ENCODE measurements around the gene PPP1R9B.

PPP1R9B gene

DNA sequence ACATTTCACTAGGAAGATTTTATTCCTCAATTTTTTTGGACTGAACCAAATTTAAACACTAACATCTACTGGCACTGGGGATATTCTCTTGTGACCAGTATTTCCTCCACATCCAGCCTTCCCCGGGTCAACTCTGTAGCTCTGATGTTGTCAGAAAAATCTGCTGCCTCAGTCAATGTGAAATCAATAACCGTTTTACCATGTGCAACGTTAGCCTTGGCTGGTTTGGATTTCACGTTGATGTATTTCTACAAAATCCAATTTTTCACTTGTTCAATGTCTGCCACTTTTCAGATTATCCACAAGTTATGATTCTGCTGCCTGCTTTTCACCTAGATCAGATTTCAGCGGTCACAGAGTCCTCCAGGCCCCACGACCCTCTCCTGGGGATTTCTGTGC, 22.5 kb upstream of the PPP1R9B start:
- no peak for DNase-seq

DNA sequence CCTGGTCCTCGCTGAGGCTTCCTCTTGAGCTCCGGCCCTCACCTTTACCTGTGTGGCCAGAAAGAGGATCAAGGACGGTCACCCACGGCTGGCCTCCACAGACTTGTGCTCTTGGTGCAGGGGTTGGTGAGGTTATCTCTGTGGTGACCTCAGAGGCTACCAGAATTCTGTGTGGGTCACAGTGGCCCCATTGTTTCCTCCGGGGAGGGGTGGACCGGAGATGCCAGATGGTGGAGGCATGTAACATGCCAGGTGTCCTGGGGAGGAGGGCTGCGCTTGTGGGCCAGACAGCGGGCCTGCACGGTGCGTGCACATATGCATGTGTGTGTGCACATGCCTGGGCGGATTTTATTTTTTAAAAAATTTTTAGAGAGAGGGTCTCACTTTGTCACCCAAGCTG, 21.7 kb upstream of the PPP1R9B start:
- no peak for DNase-seq

DNA sequence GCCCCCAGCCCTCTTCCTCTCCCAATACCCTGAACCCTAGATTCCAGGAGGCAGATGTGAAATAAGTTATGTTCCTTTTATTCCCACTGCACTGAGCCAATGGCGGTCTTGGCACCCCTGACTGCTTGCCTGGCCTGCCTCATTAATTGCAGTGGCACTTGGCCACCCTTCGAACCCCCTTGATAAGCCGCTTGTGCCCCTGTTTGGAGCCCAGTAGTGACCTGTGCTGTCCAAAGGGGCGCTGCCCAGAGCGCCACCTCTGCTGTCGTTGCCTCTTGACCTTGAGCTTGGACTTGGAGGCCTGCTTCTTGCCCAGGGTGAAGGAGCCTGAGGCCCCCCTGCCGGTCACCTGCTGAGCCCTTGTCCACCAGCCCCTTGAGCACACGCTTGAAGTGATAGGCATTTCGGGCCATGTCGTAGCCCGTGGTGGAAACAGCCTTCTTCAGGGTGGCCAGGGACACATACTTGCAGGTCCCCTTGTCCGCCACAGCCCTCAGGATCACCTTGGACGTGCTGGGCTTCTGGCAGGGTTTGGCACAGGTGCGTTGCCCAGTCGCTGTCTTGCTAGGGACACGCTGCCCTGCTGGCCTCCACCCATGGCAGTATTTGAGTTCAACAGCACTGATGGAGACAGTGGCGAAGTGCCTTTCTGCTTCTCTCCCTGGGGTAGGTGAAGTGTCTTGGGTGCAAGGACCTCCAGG, 21.0 kb upstream of the PPP1R9B start:
- DNase-seq, result no peak

DNA sequence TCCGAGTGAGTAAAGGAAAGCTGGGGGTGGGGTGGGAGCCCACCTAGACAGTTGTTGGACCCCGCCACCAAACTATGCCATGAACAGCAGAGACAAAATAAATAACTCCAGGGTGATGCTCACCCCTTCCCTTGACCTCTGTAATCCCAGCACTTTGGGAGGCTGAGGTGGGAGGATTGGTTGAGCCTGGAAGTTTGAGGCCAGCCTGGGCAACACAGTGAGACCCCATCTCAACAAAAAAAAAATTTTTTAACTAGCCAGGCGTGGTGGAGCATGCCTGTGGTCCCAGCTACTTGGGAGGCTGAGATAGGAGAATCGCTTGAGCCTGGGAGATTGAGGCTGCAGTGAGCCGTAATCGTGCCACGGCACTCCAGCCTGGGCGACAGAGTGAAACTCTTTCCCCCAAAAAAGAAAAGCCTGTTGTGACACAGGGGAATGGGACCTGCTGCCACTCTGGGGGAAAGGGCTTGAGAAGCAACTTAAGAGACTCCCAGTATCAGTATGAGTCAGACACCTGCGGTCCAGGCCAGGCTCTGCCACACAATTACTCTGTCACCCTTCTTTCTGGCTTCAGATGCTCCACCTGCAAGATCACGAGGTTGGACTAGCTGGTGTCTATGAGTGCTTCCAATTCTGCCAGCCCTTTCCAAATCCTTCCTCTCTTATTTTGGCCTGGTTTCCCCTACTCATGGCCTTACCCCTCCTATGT, 20.3 kb upstream of the PPP1R9B start:
- DNase-seq, result no peak

DNA sequence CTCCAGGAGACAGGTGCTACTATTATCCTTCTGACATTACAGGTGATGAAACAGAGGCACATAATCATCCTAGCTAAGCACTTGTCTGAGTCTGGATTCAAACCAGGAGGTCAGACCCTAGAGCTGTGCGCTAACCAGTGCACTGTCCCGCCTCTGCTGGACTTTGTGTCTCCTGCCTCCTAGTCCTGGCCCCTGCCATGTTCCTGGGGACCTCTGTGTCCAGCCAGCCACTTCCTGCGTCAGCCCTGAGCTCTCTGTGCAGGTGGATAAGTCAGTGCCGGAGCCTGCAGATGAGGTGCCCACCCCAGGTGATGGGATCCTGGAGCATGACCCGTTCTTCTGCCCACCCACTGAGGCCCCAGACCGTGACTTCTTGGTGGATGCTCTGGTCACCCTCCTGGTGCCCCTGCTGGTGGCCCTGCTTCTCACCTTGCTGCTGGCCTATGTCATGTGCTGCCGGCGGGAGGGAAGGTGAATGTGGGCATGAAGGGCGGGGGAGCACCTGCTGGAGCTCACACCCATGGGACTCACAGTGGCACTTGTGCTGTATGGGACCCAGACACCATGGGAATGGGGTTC, 19.5 kb upstream of the PPP1R9B start:
- DNase-seq, result no peak

GRCh38 chr17:50169121-50169764, 18.8 kb upstream of the PPP1R9B start:
- DNase-seq, result peak; percentile 77

DNA sequence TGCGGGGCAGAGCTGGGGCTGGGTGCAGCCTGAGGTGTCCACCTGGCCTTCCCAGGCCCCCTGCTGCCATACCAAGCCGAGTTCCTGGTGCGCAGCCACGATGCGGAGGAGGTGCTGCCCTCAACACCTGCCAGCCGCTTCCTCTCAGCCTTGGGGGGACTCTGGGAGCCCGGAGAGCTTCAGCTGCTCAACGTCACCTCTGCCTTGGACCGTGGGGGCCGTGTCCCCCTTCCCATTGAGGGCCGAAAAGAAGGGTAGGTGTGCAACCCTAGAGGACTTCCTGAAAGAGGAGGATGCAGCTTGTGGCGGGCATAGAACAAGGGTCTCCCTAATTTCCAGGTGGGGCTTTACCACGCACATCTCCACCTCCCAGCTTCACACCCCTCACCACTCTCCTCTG, 17.8 kb upstream of the PPP1R9B start:
- DNase-seq, result no peak

- no peak for DNase-seq
Measured at GRCh38 chr17:50167371-50167770, 16.9 kb upstream of the PPP1R9B start.

DNA sequence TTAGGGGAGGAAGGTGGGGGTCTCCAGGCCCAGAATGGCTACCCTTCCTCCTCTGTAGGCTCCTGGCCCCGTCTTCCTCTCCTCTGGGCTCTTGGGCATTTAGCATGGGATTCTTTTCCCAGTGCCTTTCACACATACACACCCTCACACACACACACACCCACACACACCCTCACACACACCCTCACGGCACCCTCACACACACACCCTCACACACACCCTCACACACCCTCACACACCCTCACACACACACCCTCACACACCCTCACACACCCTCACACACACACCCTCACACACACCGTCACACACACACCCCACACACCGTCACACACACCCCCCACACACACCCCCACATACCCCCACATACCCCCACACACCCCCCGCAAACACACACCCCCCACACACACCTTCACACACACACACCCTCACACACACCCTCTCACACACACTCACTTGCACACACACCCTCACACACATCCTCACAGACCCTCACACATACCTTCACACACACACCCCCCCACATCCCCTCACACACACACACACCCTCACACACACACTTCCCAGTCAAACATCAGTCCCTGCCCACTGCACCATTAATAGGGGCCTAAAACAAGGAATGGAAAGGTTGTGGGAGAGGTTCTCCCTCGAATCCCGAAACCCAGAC, 16.2 kb upstream of the PPP1R9B start:
- DNase-seq, result no peak

DNA sequence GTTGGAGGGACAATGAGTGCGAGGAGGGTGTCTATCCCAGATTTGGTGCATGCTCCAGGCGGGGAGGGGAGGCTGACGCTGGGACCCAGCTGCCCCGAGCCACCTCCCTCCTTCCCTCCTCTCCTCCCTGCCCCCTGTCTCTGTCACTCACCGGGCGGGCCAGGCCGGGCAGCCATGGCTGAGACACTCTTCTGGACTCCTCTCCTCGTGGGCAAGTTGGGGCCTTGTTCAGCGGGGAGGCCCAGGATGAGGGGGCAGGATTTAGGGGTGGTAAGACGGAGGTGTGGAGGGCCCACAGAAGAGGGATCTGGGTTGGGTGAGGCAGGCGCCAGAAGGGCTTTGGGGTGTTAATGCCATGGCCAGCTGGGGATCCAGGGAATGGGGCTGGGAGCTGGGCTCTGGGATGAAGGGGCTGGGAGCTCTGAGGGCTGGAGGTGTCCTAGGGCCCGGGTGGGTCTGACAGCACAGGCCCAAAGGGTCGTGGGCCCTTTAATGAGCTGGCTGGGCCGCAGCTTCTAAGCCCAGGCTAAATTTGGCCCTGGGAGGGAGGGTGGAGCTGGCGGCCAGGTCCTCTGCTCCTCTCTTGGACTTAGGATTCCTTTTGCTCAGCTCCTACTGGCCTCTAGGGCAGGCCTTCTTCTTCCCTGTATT, 15.5 kb upstream of the PPP1R9B start, which contains the start of gene SGCA:
TSS of gene SGCA (plus strand) at position 139 of the 651 bp plus-strand sequence. CDS start at position 175, 36 bp downstream.
- no peak for DNase-seq

- DNase-seq, result no peak
Measured at GRCh38 chr17:50165466-50165865, 15.0 kb upstream of the PPP1R9B start.

DNA sequence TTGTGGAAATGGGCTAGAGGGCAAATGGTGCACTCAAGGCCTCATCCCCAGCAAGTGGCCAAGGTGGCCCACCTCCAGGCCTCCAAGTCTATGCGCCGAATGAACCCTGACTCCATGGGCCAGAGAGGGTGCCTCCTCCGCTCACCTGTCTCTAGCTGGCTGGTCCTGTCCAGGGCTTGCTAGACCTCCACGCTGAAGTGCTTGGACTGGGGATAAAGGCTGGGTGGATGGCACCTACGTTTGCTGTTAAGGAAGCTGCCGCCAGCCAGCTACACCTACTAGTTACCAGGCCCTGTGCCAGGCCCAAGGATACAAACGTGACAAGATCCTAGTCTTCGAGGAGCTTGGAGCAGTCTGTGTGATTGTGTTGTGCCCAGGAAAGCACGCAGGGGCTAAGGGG, 14.6 kb upstream of the PPP1R9B start:
- no peak for DNase-seq

GRCh38 chr17:50164697-50164988, 14.2 kb upstream of the PPP1R9B start:
- no peak for DNase-seq

- DNase-seq, result no peak
Measured at GRCh38 chr17:50163843-50164696, 13.6 kb upstream of the PPP1R9B start.

DNA sequence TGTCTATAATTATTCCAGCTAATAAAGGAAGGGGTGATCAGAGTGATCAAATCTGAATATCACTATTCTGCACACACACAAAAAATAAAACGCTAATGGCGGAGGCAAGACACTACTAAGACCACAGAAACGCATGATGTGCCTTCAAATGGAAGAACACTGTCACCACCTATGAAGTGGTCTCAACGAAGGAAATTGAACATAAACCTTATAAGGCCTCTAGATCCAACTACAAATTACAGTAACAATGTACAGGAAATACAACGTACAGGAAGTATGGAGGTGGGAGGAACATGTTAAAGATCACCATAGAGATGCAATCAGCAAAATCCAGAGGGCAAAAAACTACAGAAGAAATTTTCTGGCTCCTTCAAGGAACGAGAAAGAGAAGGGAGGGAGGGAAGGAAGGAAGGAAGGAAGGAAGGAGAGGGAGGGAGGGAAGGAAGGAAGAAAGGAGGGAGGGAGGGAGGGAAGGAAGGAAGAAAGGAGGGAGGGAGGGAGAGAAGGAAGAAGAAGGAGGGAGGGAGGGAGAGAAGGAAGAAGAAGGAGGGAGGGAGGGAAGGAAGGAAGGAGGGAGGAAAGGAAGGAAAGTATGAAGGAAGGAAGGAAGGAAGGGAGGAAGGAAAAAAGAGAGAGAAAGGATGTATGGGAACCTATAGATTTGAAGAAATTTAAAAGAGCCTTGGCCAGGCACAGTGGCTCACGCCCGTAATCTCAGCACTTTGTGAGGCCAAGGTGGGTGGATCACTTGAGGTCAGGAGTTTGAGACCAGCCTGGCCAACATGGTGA, 12.2 kb upstream of the PPP1R9B start:
- DNase-seq, result no peak

- no peak for DNase-seq
Measured at GRCh38 chr17:50161911-50162288, 11.4 kb upstream of the PPP1R9B start.

DNA sequence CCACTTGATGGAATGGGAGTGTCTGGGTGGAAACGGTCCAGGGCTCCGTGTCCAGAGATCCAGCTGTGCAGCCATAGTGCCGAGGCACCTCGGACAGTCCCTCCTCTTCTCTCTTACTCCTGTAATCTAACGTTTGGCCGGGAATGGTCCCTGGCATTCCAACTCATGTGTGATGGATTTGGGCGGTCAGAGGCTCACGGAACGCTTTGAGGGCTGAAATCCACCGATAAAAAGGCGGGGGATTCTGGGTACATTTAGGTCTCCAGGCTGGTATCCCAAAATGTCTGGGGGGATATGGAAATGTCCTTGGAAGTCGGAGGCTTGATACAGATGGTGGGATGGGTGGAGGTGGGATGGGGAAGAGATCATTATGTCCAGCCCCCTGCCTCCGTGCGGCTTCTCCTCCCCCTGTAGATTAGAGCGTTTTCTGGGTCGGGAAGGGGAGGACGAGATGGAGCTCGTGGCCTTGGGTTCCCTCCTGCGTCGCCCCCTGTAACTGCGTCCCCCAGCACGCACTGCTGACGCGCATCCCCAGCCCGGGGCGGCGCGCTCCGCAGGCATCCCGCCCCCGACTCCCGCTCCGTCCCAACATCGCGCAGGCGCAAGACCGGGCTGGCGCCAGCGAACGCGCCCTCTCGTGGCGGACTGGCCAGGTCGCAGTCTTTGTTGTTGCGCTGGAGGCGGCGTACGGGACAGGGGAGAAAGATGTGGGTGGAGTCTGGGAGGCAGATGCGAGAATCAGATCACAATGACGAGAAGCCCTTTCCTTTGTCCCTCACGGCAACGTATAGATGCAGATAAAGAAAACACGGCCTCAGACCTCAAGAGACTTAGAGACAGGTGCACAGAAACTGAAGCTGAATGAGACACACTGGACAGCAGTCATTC, 10.8 kb upstream of the PPP1R9B start:
- DNase-seq, result peak; percentile 97

DNA sequence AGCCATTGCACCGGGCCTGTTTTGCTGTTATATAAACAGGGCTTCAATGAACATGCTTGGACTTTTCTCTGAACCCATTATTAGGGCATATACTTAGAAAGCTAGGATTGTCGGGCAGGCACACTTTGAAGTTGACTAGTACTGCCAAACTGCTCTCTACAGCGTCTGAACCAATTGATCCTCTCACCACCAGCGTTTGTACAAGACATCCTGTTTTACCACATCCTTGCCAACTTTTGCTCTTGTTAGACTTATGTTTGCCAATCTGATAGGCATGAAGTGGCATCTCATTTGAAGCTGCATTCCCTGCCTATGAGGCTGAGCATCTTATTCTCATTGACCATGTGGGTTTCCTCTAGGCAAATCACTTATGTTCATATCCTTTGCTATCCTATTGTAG, 7.4 kb upstream of the PPP1R9B start:
- DNase-seq, result no peak

DNA sequence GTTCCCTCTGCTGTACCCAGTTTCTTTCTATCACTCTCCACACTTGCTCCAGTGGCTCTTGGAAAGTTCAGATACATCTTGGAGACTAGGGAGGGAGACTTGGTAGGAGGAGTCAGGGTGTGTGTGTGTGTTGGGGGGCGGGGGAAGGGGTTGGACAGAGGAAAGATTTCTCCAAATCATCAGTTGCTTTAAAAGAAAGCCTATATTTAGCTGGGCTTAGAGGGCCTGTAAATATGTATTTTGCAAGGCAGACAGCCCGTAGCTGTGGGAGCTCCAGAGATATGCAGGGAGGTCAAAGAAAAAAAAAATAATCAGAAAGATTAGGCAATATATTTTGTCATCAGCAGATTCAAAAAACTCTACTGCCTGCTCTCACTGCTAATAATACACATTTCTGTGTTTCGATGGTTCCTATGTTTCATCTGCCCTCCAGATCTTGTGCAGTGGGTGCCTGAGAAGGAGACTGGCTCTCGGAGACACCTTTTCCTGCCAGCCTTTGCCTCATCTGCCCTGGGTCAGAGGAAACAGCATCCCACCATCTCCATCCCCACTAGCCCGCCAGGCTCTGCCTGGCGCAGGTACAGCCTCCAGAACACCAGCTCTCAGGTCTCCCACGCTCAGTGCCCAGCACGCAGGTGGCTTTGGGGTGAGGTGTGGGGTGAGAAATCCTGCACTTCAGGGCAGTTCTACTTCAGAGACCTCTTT, 4.8 kb upstream of the PPP1R9B start:
- DNase-seq, result no peak
